ENCODE measurements around the gene GPR142. TPM values are rescaled to one million over a fixed set of nuclear protein-coding genes. Genes with fewer than 3 reads are reported as not detected.
A peak's percentile ranks its signal among the peaks of the same experiment; 100 is the strongest.

Gene GPR142
- total RNA-seq, 2 donors from 2014 or later, result 0.35 to 0.74 TPM

GRCh38 chr17:74379495-74380085 is 12.3 kb downstream of the GPR142 start:
- intact Hi-C loops (cut with DNase I), result loop anchor here (1.0 kb wide), 1 partner anchor 78 kb away; no protein-coding TSS in a partner anchor
- H3K27ac ChIP-seq, result peak overlapping the region; percentile 88

DNA sequence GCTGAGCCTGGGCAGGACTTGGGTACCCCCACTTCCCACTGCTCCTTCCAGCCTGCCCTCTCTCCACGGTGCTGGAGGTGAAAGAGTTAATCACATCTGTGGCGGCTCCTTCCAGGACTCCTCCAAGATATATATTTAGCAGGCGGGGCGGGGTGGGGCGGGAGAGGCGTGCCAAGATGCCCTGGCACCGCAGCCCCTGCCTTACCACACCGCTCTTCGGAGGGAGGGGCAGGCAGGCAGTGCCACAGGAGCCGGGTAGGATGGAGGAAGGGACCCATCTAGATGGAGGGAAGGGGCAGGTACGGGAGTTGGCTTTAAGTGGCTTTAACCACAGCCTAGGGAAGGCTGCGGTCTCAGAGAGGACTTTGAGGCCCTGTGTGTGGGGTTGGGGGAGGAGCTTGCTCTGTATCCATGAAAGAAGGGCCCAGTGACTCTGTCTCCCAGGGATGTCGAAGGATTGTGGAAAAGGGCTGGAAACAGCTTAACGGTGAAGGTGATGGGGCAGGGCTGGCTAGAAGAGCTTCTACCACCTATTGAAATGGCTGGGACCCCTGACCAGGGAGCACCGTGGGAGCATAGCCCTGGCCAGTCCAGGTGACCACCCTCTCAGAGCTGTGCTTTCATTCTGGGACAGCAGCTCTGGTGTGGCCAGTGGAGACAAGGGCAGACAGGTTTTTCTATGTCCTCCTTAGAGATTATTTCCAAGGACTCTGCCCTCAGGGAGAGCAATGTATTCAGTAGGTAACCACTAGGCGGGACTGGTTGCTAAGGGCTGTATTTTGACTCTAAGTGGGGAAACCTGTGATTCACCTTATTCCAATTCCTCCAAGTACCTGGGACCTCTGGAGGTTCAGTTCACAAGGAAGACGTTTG is 13.0 kb downstream of the GPR142 start:
- no peak for TF ChIP-seq CTCF (IDR thresholded peaks at IDR 0.05)
- peak overlapping the region; percentile 51 to 68 for H3K9ac ChIP-seq (ENCODE audit: low read depth in 2 of 2, low read length in 2 of 2)
- H3K4me3 ChIP-seq, result no peak overlapping the region
- H3K9me3 ChIP-seq, result no peaks in the 10 kb centered on the region
- H3K4me1 ChIP-seq, result peaks cover 23% of the 10 kb centered on the region
- intact Hi-C loops (cut with DNase I), result no loop called here
- peak overlapping the region; percentile 88 for H3K27ac ChIP-seq
- peak; percentile 74 for DNase-seq
- no peaks in the 10 kb centered on the region for H3K27me3 ChIP-seq
- no peaks in the 10 kb centered on the region for H3K36me3 ChIP-seq

More at GRCh38 chr17:74379495-74380085, 12.3 kb downstream of the GPR142 start:
- Histone ChIP-seq H3K36me3 (no peaks in the 10 kb centered on the region), H3K4me1 (peaks cover 23% of the 10 kb centered on the region), H3K4me3 (no peak overlapping the region), H3K9ac (ENCODE audit: low read depth in 2 of 2, low read length in 2 of 2) (peak overlapping the region; percentile 51 to 68), H3K27me3 (no peaks in the 10 kb centered on the region), H3K9me3 (no peaks in the 10 kb centered on the region)
- TF ChIP-seq CTCF (IDR thresholded peaks at IDR 0.05), result peak; percentile 91
- peak; percentile 97 for DNase-seq

DNA sequence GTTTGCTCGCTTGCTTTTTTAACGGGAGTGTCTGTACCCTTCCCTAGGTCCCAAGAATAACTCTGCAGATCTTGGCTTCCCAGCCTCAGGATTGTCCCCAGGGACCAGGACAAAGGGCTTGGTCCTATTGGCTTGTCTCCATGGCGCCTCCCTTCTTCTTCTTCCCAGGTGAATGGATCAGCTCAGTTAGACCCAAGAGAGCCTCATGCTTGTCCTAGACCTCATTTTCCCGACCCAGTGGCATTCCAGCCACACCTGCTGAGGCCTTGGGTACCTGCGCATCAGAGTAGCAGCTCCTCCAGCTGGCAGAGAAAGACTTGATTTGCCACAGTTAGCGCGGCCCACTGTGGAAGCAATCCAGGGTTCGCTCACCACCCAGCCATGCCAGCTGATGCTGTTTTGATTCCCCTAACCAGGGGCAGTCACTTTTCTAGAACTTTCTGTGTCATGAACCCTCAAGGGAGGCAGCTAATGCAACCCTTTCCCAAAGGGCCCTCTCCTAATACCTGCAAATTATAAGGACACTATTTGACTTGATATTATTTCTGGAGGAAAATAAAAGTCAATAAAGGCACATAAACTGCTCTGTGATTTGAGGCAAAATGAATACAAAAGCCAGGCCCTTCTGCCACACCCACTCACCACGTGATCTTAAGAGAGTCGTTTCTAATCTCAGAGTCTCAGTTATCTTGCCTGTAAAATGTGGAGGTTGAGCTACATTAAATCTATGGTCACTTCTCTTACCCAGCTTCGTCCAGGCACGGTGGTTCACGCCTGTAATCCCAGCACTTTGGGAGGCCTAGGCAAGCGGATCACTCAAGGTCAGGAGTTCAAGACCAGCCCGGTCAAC is 13.9 kb downstream of the GPR142 start:
- Histone ChIP-seq H3K4me1 (peaks cover 23% of the 10 kb centered on the region), H3K9ac (ENCODE audit: low read depth in 2 of 2, low read length in 2 of 2) (peak overlapping the region in 1 of 2 donors; percentile 68), H3K36me3 (no peaks in the 10 kb centered on the region), H3K4me3 (no peak overlapping the region), H3K27ac (peak overlapping the region; percentile 88), H3K27me3 (no peaks in the 10 kb centered on the region), H3K9me3 (no peaks in the 10 kb centered on the region)
- no peak for TF ChIP-seq CTCF (IDR thresholded peaks at IDR 0.05)
- intact Hi-C loops (cut with DNase I), result no loop called here
- DNase-seq, result peak; percentile 67

- DNase-seq, result no peak
- Histone ChIP-seq H3K27me3 (no peaks in the 10 kb centered on the region), H3K9me3 (no peaks in the 10 kb centered on the region), H3K4me3 (no peak overlapping the region), H3K27ac (no peak overlapping the region), H3K9ac (ENCODE audit: low read depth in 2 of 2, low read length in 2 of 2) (no peak overlapping the region), H3K36me3 (no peaks in the 10 kb centered on the region), H3K4me1 (peaks cover 32% of the 10 kb centered on the region)
- intact Hi-C loops (cut with DNase I), result no loop called here
- no peak for TF ChIP-seq CTCF (IDR thresholded peaks at IDR 0.05)
Measured at GRCh38 chr17:74383141-74383540, 15.8 kb downstream of the GPR142 start.

- Histone ChIP-seq H3K4me3 (no peak overlapping the region), H3K27ac (no peak overlapping the region), H3K36me3 (no peaks in the 10 kb centered on the region), H3K4me1 (peaks cover 21% of the 10 kb centered on the region), H3K27me3 (no peaks in the 10 kb centered on the region), H3K9me3 (no peaks in the 10 kb centered on the region), H3K9ac (ENCODE audit: low read depth in 2 of 2, low read length in 2 of 2) (no peak overlapping the region)
- no peak for TF ChIP-seq CTCF (IDR thresholded peaks at IDR 0.05)
- intact Hi-C loops (cut with DNase I), result no loop called here
- no peak for DNase-seq
Measured at GRCh38 chr17:74385201-74385600, 17.9 kb downstream of the GPR142 start.
